ENCODE measurements around the gene POU2AF2. TPM values are rescaled to one million over a fixed set of nuclear protein-coding genes. Genes with fewer than 3 reads are reported as not detected.

POU2AF2 gene
- total RNA-seq, 1 donor: not detected

GRCh38 chr11:111334532-111335502 lies 89.3 kb downstream of the POU2AF2 start:
- H3K4me3 ChIP-seq (ENCODE audit: low read depth, low read length): no peak overlapping the region
- no peak for DNase-seq (ENCODE audit: low read depth)
- no peak for TF ChIP-seq CTCF (IDR thresholded peaks at IDR 0.05; ENCODE audit: insufficient read depth, low read length)

GRCh38 chr11:111335549-111335948 lies 90.0 kb downstream of the POU2AF2 start:
- no peak for DNase-seq (ENCODE audit: low read depth)
- H3K4me3 ChIP-seq (ENCODE audit: low read depth, low read length): no peak overlapping the region
- no peak for TF ChIP-seq CTCF (IDR thresholded peaks at IDR 0.05; ENCODE audit: insufficient read depth, low read length)

Other genes starting within 250 kb of the POU2AF2 start
- 0.45 and 1.3 TPM in 2 replicates for gene POU2AF3, start 52.8 kb downstream of the POU2AF2 start, total RNA-seq (ENCODE audit: low replicate concordance)
- gene POU2AF1, start 133.6 kb downstream of the POU2AF2 start, total RNA-seq (ENCODE audit: low replicate concordance): not detected in 2 replicates

Measured in fibroblast of the aortic adventitia (primary cell).